Endothelial cell of umbilical vein (primary cell): ENCODE data around the gene MMRN1.

ENCODE experiments used
- CTCF ChIP-seq, 2 donors: IDR thresholded peaks; 1 replicate in 1 of 2; 2 replicates in 1 of 2; pipeline ENCODE4 v1.5.1; 2011; ENCODE audit warnings: low read length in 2 of 2, mild to moderate bottlenecking in 2 of 2, moderate library complexity in 2 of 2, control low read depth in 1 of 2, inconsistent platforms in 1 of 2, low read depth in 1 of 2; ENCODE audit not compliant: insufficient read depth in 1 of 2; ENCODE audit errors: extremely low read depth in 1 of 2
- FOS ChIP-seq: IDR thresholded peaks from 2 replicates; pipeline ENCODE4 v1.6.1; 2011; ENCODE audit warnings: mild to moderate bottlenecking, low read length, moderate library complexity, borderline replicate concordance; ENCODE audit not compliant: insufficient read depth
- JUN ChIP-seq: IDR thresholded peaks from 2 replicates; pipeline ENCODE4 v1.6.1; 2011; ENCODE audit warnings: borderline replicate concordance, low read depth; ENCODE audit not compliant: insufficient read length, insufficient read depth
- POLR2A ChIP-seq: IDR thresholded peaks from 2 replicates; pipeline ENCODE4 v1.6.1; 2012; ENCODE audit warnings: low read depth, mild to moderate bottlenecking, control low read depth, low read length
- POLR2AphosphoS5 ChIP-seq: IDR thresholded peaks from 2 replicates; pipeline ENCODE4 v1.6.1; 2012; ENCODE audit warnings: low read depth, mild to moderate bottlenecking, control low read depth, low read length, moderate library complexity; ENCODE audit not compliant: insufficient read depth

DNA sequence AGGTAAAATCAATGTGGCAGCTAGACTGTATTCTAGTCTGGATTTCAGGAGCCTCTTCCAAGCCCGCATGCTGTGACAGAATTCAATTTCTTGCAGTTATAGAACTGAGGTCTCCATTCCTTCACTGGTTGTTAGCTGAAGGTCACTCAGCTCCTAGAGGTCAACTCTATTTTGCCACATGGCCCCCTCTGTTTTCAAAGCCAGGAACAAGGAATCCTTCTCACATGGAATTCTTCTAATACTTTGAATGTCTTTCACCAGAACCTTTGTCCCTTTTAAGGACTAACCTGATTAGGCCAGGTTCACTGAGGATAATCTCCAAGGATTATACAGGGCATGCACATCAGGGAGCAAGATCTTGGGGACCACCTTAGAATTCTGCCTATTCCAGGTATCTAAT lies 23.4 kb upstream of the MMRN1 start:
- TF ChIP-seq POLR2AphosphoS5 = no peak
- no peak for TF ChIP-seq POLR2A
- TF ChIP-seq CTCF (IDR thresholded peaks at IDR 0.05; ENCODE audit: extremely low read depth in 1 of 2, insufficient read depth in 1 of 2, low read depth in 1 of 2, low read length in 2 of 2) = no peak
- no peak for TF ChIP-seq JUN
- no peak for TF ChIP-seq FOS
